Measurements from ENCODE around the gene NUP93.
"Not testable (repeated sequence)": the region's sequence is repeated elsewhere in the genome, so short reads cannot be mapped to it uniquely, and the experiment has no call there.

NUP93 gene

GRCh38 chr16:56709443-56710040 lies 20.4 kb upstream of the NUP93 start:
- DNase-seq: no peak

- DNase-seq: no peak
Observed at GRCh38 chr16:56710181-56710737, 19.7 kb upstream of the NUP93 start.

- DNase-seq: no peak
Observed at GRCh38 chr16:56711862-56712261, 18.1 kb upstream of the NUP93 start.

- no peak for DNase-seq
Observed at GRCh38 chr16:56713794-56714193, 16.1 kb upstream of the NUP93 start.

GRCh38 chr16:56715126-56715525 lies 14.8 kb upstream of the NUP93 start:
- no peak for DNase-seq

GRCh38 chr16:56716761-56717160 lies 13.2 kb upstream of the NUP93 start:
- no peak for DNase-seq

GRCh38 chr16:56717532-56717931 lies 12.4 kb upstream of the NUP93 start:
- not testable (repeated sequence) for DNase-seq

- no peak for DNase-seq
Observed at GRCh38 chr16:56722200-56722842, 7.6 kb upstream of the NUP93 start.

GRCh38 chr16:56724191-56724590 lies 5.7 kb upstream of the NUP93 start:
- no peak for DNase-seq

GRCh38 chr16:56726283-56726682 lies 3.6 kb upstream of the NUP93 start:
- DNase-seq: no peak

- no peak for DNase-seq
Observed at GRCh38 chr16:56726926-56727325, 3.0 kb upstream of the NUP93 start.

GRCh38 chr16:56728027-56728426 lies 1.9 kb upstream of the NUP93 start:
- no peak for DNase-seq

- no peak for DNase-seq
Observed at GRCh38 chr16:56728980-56729734, 772 bp upstream of the NUP93 start.

- DNase-seq: no peak
Observed at GRCh38 chr16:56732366-56732765, 2.4 kb downstream of the NUP93 start.

GRCh38 chr16:56732832-56733231 lies 2.9 kb downstream of the NUP93 start:
- peak; percentile 50 for DNase-seq

GRCh38 chr16:56734429-56734828 lies 4.5 kb downstream of the NUP93 start:
- no peak for DNase-seq

- no peak for DNase-seq
Observed at GRCh38 chr16:56736476-56736875, 6.5 kb downstream of the NUP93 start.

GRCh38 chr16:56737539-56737938 lies 7.6 kb downstream of the NUP93 start:
- no peak for DNase-seq

- DNase-seq: no peak
Observed at GRCh38 chr16:56738221-56738620, 8.3 kb downstream of the NUP93 start.

GRCh38 chr16:56739378-56739777 lies 9.4 kb downstream of the NUP93 start:
- DNase-seq: not testable (repeated sequence)

GRCh38 chr16:56741399-56741798 lies 11.5 kb downstream of the NUP93 start:
- no peak for DNase-seq

GRCh38 chr16:56742030-56742984 lies 12.4 kb downstream of the NUP93 start:
- no peak for DNase-seq

- DNase-seq: no peak
Observed at GRCh38 chr16:56743840-56744239, 13.9 kb downstream of the NUP93 start.
